Measurements from ENCODE around the gene ADAT2. TPM values are rescaled to one million over a fixed set of nuclear protein-coding genes. Genes with fewer than 3 reads are reported as not detected.

The ADAT2 gene
- total RNA-seq, 4 donors from 2014 or later = 1.7 to 11.3 (median 6.1) TPM

DNA sequence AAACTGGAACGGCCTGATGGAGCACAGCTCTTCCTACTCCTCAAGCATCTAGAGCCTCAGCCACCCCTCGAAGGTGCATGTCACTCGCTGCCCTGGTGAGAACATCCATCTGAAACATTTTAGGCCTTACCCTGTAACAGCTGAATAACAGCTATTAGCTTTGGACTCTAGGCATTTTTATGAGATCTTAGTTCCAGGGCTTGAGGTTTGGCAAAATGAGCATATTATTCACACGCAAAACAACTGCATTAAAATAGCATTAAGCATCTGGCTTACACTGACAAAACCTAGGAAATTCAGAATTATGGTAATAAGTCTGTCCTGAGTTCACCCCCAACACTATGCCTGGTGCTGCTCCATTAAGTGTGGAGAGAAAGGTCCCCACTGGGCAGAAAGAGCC is 56.1 kb downstream of the ADAT2 start:
- Histone ChIP-seq H3K9me3 (no peaks in the 10 kb centered on the region), H3K36me3 (no peaks in the 10 kb centered on the region), H3K27me3 (no peaks in the 10 kb centered on the region), H3K4me1 (peaks cover 0 to 4% (median 0%) of the 10 kb centered on the region in 4 donors), H3K27ac (no peak overlapping the region), H3K4me3 (no peak overlapping the region)
- TF ChIP-seq, protein P1, sequence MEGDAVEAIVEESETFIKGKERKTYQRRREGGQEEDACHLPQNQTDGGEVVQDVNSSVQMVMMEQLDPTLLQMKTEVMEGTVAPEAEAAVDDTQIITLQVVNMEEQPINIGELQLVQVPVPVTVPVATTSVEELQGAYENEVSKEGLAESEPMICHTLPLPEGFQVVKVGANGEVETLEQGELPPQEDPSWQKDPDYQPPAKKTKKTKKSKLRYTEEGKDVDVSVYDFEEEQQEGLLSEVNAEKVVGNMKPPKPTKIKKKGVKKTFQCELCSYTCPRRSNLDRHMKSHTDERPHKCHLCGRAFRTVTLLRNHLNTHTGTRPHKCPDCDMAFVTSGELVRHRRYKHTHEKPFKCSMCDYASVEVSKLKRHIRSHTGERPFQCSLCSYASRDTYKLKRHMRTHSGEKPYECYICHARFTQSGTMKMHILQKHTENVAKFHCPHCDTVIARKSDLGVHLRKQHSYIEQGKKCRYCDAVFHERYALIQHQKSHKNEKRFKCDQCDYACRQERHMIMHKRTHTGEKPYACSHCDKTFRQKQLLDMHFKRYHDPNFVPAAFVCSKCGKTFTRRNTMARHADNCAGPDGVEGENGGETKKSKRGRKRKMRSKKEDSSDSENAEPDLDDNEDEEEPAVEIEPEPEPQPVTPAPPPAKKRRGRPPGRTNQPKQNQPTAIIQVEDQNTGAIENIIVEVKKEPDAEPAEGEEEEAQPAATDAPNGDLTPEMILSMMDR (IDR thresholded peaks at IDR 0.05) = no peak
- no peak for TF ChIP-seq POLR2A (IDR thresholded peaks at IDR 0.05)
- DNase-seq = no peak

DNA sequence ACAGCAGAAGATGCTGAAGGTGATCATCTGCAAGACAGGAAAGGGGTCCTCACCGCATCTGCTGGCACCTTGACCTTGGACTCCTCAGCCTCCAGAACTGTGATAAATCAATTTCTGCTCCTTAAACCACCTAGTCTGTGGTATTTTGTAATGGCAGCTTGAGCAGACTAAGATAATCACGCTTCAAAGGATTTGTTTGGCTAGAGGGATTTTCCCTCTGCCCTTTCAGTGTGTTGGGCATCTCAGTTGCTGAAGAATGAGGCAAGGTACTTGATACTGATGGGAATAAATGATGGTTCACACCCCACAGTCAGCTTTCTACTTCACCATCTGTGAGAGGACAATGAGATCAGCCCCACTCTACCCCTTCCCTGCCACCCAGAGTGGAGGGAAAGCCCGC is 60.2 kb downstream of the ADAT2 start:
- no peaks in the 10 kb centered on the region for H3K36me3 ChIP-seq
- no peaks in the 10 kb centered on the region for H3K27me3 ChIP-seq
- H3K9me3 ChIP-seq = no peaks in the 10 kb centered on the region
- H3K4me1 ChIP-seq = no peaks in the 10 kb centered on the region
- H3K4me3 ChIP-seq = no peak overlapping the region
- H3K27ac ChIP-seq = no peak overlapping the region
- DNase-seq = no peak
- no peak for TF ChIP-seq POLR2A (IDR thresholded peaks at IDR 0.05)
- TF ChIP-seq, protein P1 (IDR thresholded peaks at IDR 0.05) = no peak

DNA sequence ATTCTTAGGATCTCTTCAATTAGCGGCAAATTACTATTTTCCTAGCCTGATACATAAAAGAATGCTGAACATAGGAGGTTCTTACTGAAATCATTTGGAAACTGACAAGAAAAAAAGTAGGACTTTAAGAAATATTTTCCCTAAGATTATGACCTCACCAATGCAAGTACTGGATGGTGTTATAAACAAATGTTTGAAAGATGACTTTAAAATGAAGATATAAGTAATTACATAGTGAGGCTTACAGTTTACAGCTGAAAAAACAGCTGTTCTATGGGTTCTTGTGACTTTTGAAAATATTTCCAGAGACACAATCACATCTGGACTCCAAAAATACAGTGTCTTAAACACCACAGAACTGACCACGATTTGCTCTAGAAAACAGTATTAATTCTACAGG is 64.9 kb downstream of the ADAT2 start:
- H3K36me3 ChIP-seq = no peaks in the 10 kb centered on the region
- H3K27me3 ChIP-seq = no peaks in the 10 kb centered on the region
- H3K4me1 ChIP-seq = no peaks in the 10 kb centered on the region
- H3K27ac ChIP-seq = no peak overlapping the region
- H3K9me3 ChIP-seq = no peaks in the 10 kb centered on the region
- no peak overlapping the region for H3K4me3 ChIP-seq
- no peak for DNase-seq
- TF ChIP-seq POLR2A (IDR thresholded peaks at IDR 0.05) = no peak
- TF ChIP-seq, protein P1 (IDR thresholded peaks at IDR 0.05) = no peak

DNA sequence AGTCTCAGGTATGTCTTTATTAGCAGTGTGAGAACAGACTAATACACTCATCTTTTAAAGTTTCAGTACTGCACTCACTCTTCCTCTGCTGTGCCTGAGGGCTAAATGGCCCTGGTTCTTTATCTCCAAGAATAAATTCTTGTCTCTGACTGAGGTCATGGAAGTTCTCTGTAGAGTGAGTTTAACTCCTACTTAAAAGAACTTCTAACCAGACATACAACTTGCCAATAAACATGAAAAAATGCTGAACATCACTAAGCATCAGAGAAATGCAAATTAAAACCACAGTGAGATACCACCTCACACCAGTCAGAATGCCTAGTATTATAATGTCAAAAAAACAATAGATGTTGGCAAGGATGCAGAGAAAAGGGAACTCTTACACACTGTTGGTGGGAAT is 73.6 kb downstream of the ADAT2 start:
- TF ChIP-seq, protein P1 (IDR thresholded peaks at IDR 0.05) = no peak
- TF ChIP-seq POLR2A (IDR thresholded peaks at IDR 0.05) = no peak
- Histone ChIP-seq H3K36me3 (no peaks in the 10 kb centered on the region), H3K27ac (no peak overlapping the region), H3K4me1 (no peaks in the 10 kb centered on the region), H3K9me3 (no peaks in the 10 kb centered on the region), H3K27me3 (no peaks in the 10 kb centered on the region), H3K4me3 (no peak overlapping the region)
- no peak for DNase-seq

DNA sequence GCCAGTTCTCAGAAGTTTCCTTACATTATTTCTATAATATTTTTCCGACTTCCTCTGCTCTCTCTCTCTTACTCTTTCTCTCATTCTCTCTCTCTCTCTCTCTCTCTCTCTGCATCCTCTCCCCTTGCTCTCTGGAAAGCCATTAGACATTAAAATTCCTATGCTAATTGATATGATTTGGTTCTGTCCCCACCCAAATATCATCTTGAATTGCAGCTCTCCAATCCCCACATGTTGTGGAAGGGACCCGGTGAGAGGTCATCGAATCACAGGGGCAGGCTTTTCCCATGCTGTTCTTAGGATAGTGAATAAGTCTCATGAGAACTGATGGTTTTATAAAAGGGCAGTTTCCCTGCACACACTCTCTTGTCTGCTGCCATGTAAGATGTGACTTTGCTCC is 74.1 kb downstream of the ADAT2 start:
- Histone ChIP-seq H3K4me1 (no peaks in the 10 kb centered on the region), H3K27ac (no peak overlapping the region), H3K4me3 (no peak overlapping the region), H3K27me3 (no peaks in the 10 kb centered on the region), H3K36me3 (no peaks in the 10 kb centered on the region), H3K9me3 (no peaks in the 10 kb centered on the region)
- TF ChIP-seq, protein P1 (IDR thresholded peaks at IDR 0.05) = no peak
- no peak for TF ChIP-seq POLR2A (IDR thresholded peaks at IDR 0.05)
- no peak for DNase-seq

DNA sequence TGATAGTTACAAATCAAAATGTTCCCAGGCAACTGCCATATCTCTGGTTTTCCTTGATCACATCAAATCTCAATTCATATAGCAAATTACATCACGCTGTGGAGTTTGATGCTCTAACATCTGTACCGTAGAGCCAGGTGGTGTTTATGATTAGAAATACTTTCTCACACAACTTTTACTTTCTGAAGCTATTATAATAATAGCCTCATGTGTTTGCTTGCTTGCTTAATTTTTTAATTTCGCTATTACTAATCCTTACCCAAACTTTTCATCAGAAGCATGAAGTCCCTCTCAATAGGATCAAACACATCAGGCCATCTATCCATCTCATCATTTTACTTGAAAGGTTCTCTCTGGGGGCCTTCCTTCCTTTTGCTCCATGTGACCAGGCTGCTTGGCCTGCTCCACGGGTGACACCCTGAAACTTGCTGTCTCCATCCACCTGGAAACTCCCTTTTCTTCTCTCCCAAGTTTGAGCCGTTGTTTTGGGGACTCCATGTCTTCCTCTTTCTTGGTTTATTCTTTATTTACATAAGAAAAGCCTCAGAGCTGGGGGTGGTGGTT is 75.4 kb downstream of the ADAT2 start:
- Histone ChIP-seq H3K27me3 (no peaks in the 10 kb centered on the region), H3K36me3 (no peaks in the 10 kb centered on the region), H3K27ac (no peak overlapping the region), H3K4me1 (no peaks in the 10 kb centered on the region), H3K4me3 (no peak overlapping the region), H3K9me3 (no peaks in the 10 kb centered on the region)
- DNase-seq = no peak
- TF ChIP-seq, protein P1 (IDR thresholded peaks at IDR 0.05) = no peak
- TF ChIP-seq POLR2A (IDR thresholded peaks at IDR 0.05) = no peak

Data from Peyer's patch (tissue), 4 donors.